PC-9 (cell line): Measurements from ENCODE around the gene TRIM43B. TPM values are rescaled to one million over a fixed set of nuclear protein-coding genes. Genes with fewer than 3 reads are reported as not detected.

ENCODE experiments used
- BruUV-seq: library from RNA; stranded (reverse); fragments of 400-500 nt; replicated peaks from 2 replicates; lab custom pipeline; 2021; lab: Mats Ljungman, UMichigan
- CTCF ChIA-PET: fragments of 300-600 bp; sonication (Branson Sonifier 250); formaldehyde crosslinking; loops from one replicate; lab custom pipeline; 2022; ENCODE audit warnings: antibody characterized with exemption; lab: Charles Lee
- POLR2A ChIA-PET: fragments of 300-600 bp; sonication (Branson Sonifier 250); formaldehyde crosslinking; loops from one replicate; lab custom pipeline; 2022; ENCODE audit warnings: antibody characterized with exemption; ENCODE audit not compliant: unreplicated experiment; lab: Charles Lee
- DNase-seq, 2 experiments: peaks; one replicate each; pipeline versions ENCODE4 v3.0.0 to v3.0.0-alpha.2; 2015 to 2022; ENCODE audit warnings: mixed read lengths in 1 of 2
- H2AFZ ChIP-seq: fragments of 200-600 bp; sonication (generic); 2 replicates; pipeline ENCODE4 v1.8.1; 2017; ENCODE audit warnings: antibody characterized with exemption
- H3F3A ChIP-seq: fragments of 200-600 bp; sonication (generic); 2 replicates; pipeline ENCODE4 v1.8.1; 2017; ENCODE audit warnings: antibody characterized with exemption, mild to moderate bottlenecking, low read depth; ENCODE audit not compliant: insufficient read depth
- H3K27ac ChIP-seq: fragments of 200-600 bp; sonication (generic); 2 replicates; pipeline ENCODE4 v1.6.1; 2016; ENCODE audit warnings: mixed run types
- H3K27me3 ChIP-seq: fragments of 200-600 bp; sonication (generic); 2 replicates; pipeline ENCODE4 v1.6.1; 2016; ENCODE audit warnings: low read depth, mixed run types; ENCODE audit not compliant: insufficient read depth
- H3K36me3 ChIP-seq: fragments of 200-600 bp; sonication (generic); 2 replicates; pipeline ENCODE4 v1.6.1; 2016; ENCODE audit warnings: low read depth, mixed run types
- H3K4me1 ChIP-seq: fragments of 200-600 bp; sonication (generic); replicated peaks from 2 replicates; pipeline ENCODE4 v1.6.1; 2016; ENCODE audit warnings: mixed run types; ENCODE audit not compliant: insufficient read depth
- H3K4me2 ChIP-seq: fragments of 200-600 bp; sonication (generic); 2 replicates; pipeline ENCODE4 v1.6.1; 2017; ENCODE audit warnings: mixed run types
- H3K4me3 ChIP-seq: fragments of 200-600 bp; sonication (generic); 2 replicates; pipeline ENCODE4 v1.6.1; 2016; ENCODE audit warnings: mixed run types
- H3K79me2 ChIP-seq: fragments of 200-600 bp; sonication (generic); 2 replicates; pipeline ENCODE4 v1.6.1; 2017; ENCODE audit warnings: low read depth, mixed run types
- H3K9me2 ChIP-seq: fragments of 200-600 bp; sonication (generic); 2 replicates; pipeline ENCODE4 v1.8.1; 2017; ENCODE audit warnings: mild to moderate bottlenecking; ENCODE audit not compliant: insufficient read depth
- H3K9me3 ChIP-seq: fragments of 200-600 bp; sonication (generic); 2 replicates; pipeline ENCODE4 v1.8.1; 2016; ENCODE audit warnings: low read depth; ENCODE audit not compliant: insufficient read depth
- H4K20me1 ChIP-seq: fragments of 200-600 bp; sonication (generic); 2 replicates; pipeline ENCODE4 v1.8.1; 2017; ENCODE audit not compliant: insufficient read depth
- EZH2 ChIP-seq: fragments of 200-600 bp; sonication (generic); IDR thresholded peaks from 2 replicates; pipeline ENCODE4 v1.8.0; 2017; ENCODE audit warnings: antibody characterized with exemption, low read depth
- intact Hi-C: fragments of 100-400 bp; cut with micrococcal nuclease; formaldehyde crosslinking; loops from one replicate; pipeline ENCODE4 v1.10.0; 2022; ENCODE audit not compliant: unreplicated experiment
- total RNA-seq: library from RNA; stranded (reverse); gene quantifications from 2 replicates; pipeline ENCODE4 v1.2.3, GENCODE V29; 2021
- TF ChIP-seq, protein P1 (sequence below): fragments of 200-600 bp; sonication (generic); conservative IDR thresholded peaks from 2 replicates; pipeline ENCODE4 v1.6.1; 2017; ENCODE audit warnings: mixed run types, antibody characterized with exemption, mild to moderate bottlenecking, moderate library complexity

TRIM43B gene
- total RNA-seq, 1 experiment from 2014 or later = not detected

DNA sequence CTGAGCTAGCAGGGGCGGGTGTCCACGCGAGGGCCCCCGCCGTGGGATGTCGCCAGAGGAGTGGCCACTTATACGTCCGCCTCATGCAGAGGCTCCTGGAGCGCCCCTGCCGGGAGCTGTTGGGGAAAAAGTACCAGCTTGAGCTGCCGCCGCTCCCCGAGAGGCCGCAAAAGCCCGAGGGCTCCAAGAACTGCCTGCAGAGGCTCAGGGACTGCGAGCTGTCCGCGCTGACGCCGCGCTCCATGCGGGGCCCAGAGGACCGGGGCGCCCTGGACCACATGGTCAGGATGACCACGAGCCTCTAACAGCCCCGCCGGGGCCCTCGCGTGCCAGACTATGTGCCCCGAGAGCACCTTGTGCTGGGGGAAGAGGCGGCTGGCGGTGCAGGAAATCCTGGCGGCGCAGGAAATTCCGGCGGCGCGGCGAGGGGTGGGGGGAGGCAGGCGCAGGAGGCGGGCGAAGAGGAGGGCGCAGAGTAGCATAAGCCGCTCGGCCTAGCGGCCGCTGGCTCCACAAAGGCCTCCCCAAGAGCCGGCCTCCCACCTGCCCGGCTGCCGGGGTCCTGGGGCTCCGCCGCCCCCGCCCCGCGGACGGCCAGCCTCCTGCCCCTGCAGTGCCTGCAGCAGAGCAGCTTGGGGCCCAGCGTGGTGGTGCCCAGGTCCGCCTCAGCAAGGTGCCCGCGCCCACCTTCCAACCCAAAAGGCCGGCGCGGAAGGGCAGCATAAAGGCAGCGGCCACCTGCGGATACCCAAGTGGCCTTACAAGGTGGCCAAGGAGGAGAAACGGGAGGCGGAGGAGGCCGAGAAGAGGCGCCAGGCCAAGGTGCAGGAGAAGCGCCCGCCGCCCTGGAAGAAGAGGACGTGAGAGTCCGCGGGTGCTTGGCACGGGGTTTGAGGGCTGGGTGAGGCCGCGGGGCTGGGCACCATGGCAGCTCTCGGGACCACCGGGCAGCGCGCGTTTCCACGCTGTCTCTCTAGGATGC is 42.1 kb upstream of the TRIM43B start:
- Histone ChIP-seq H3K9me2 (no peaks in the 10 kb centered on the region), H3K4me2 (peak overlapping the region; percentile 88), H3F3A (0 out of 2 replicates have a peak, but pooled peaks cover 7% of the 10 kb centered on the region), H4K20me1 (no peaks in the 10 kb centered on the region), H3K9me3 (peaks cover 3% of the 10 kb centered on the region; the same call in 1 of the 2 replicates), H3K36me3 (peaks cover 23% of the 10 kb centered on the region), H3K27ac (peak overlapping the region; percentile 64), H3K4me1 (peaks cover 13% of the 10 kb centered on the region), H2AFZ (peak overlapping the region; percentile 92), H3K79me2 (peaks cover 21% of the 10 kb centered on the region), H3K27me3 (no peaks in the 10 kb centered on the region), H3K4me3 (peak overlapping the region; percentile 96)
- CTCF ChIA-PET = no interaction called here
- POLR2A ChIA-PET = interaction anchor here (0.6 kb wide), 1 partner anchor 138 kb away, joined by 4 read pairs; no protein-coding TSS in a partner anchor
- no TSS peak for BruUV-seq
- TF ChIP-seq, protein P1, sequence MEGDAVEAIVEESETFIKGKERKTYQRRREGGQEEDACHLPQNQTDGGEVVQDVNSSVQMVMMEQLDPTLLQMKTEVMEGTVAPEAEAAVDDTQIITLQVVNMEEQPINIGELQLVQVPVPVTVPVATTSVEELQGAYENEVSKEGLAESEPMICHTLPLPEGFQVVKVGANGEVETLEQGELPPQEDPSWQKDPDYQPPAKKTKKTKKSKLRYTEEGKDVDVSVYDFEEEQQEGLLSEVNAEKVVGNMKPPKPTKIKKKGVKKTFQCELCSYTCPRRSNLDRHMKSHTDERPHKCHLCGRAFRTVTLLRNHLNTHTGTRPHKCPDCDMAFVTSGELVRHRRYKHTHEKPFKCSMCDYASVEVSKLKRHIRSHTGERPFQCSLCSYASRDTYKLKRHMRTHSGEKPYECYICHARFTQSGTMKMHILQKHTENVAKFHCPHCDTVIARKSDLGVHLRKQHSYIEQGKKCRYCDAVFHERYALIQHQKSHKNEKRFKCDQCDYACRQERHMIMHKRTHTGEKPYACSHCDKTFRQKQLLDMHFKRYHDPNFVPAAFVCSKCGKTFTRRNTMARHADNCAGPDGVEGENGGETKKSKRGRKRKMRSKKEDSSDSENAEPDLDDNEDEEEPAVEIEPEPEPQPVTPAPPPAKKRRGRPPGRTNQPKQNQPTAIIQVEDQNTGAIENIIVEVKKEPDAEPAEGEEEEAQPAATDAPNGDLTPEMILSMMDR = peak; percentile 61; the same call in 1 of the 2 replicates
- TF ChIP-seq EZH2 = no peak
- intact Hi-C loops = loop anchor here (1.0 to 5.0 kb wide), 3 partner anchors 112 to 201 kb away; no protein-coding TSS in a partner anchor
- peak; percentile 72 to 81 for DNase-seq

GRCh38 chr2:95525294-95526035 is 40.9 kb upstream of the TRIM43B start:
- CTCF ChIA-PET = no interaction called here
- H3F3A ChIP-seq = 0 out of 2 replicates have a peak, but pooled peaks cover 7% of the 10 kb centered on the region
- H3K27ac ChIP-seq = peak overlapping the region; percentile 64

More at GRCh38 chr2:95525294-95526035, 40.9 kb upstream of the TRIM43B start:
- peaks cover 3% of the 10 kb centered on the region; the same call in 1 of the 2 replicates for H3K9me3 ChIP-seq
- TF ChIP-seq, protein P1 = no peak
- TF ChIP-seq EZH2 = no peak
- POLR2A ChIA-PET = interaction anchor here (0.5 to 0.7 kb wide), 4 partner anchors 12 to 1130 kb away, joined by 3 to 5 read pairs (median 4); partner anchors contain the start of gene ZNF2
- intact Hi-C loops = loop anchor here (1.0 to 5.0 kb wide), 3 partner anchors 111 to 202 kb away; no protein-coding TSS in a partner anchor
- H4K20me1 ChIP-seq = no peaks in the 10 kb centered on the region
- no peaks in the 10 kb centered on the region for H3K27me3 ChIP-seq
- peaks cover 13% of the 10 kb centered on the region for H3K4me1 ChIP-seq
- H3K36me3 ChIP-seq = peaks cover 12% of the 10 kb centered on the region; the same call in 1 of the 2 replicates
- H3K4me3 ChIP-seq = peak overlapping the region; percentile 96
- peak overlapping the region; percentile 88 for H3K4me2 ChIP-seq
- BruUV-seq = TSS peak; percentile 51
- no peaks in the 10 kb centered on the region for H3K9me2 ChIP-seq
- DNase-seq = peak; percentile 86 to 94
- H2AFZ ChIP-seq = peak overlapping the region; percentile 92
- peaks cover 21% of the 10 kb centered on the region for H3K79me2 ChIP-seq
